BE2C (cell line): Measurements from ENCODE around the gene VPREB3.

Experiments
- DNase-seq: peaks from one replicate; pipeline ENCODE4 v3.0.0-alpha.2; 2020
- H3K27me3 ChIP-seq: fragments of 250-450 bp; sonication (Bioruptor Pico); 2 replicates; pipeline ENCODE4 v1.5.1; 2020; ENCODE audit warnings: mild to moderate bottlenecking
- H3K36me3 ChIP-seq: fragments of 250-450 bp; sonication (Bioruptor Pico); 2 replicates; pipeline ENCODE4 v1.5.1; 2020; ENCODE audit warnings: mild to moderate bottlenecking
- H3K4me1 ChIP-seq: fragments of 250-450 bp; sonication (Bioruptor Pico); 2 replicates; pipeline ENCODE4 v1.5.1; 2020
- H3K4me3 ChIP-seq: 2 replicates; pipeline ENCODE4 v1.5.1; 2011; ENCODE audit warnings: low read depth, low read length
- H3K9me3 ChIP-seq: fragments of 250-450 bp; sonication (Bioruptor Pico); 2 replicates; pipeline ENCODE4 v1.5.1; 2020
- CTCF ChIP-seq: IDR thresholded peaks from 2 replicates; pipeline ENCODE4 v1.5.1; 2012; ENCODE audit warnings: mild to moderate bottlenecking, low read depth, low read length

The VPREB3 gene

GRCh38 chr22:23713696-23714595, 40.3 kb downstream of the VPREB3 start:
- Histone ChIP-seq H3K27me3 (no peaks in the 10 kb centered on the region), H3K4me1 (no peaks in the 10 kb centered on the region), H3K9me3 (no peaks in the 10 kb centered on the region), H3K36me3 (peaks cover 28% of the 10 kb centered on the region), H3K4me3 (no peak overlapping the region)
- DNase-seq, result no peak
- no peak for TF ChIP-seq CTCF

GRCh38 chr22:23712256-23712655, 42.0 kb downstream of the VPREB3 start:
- no peak for DNase-seq
- no peaks in the 10 kb centered on the region for H3K27me3 ChIP-seq
- H3K4me1 ChIP-seq, result no peaks in the 10 kb centered on the region
- peaks cover 42% of the 10 kb centered on the region for H3K36me3 ChIP-seq
- TF ChIP-seq CTCF, result no peak
- no peak overlapping the region for H3K4me3 ChIP-seq
- H3K9me3 ChIP-seq, result no peaks in the 10 kb centered on the region

- Histone ChIP-seq H3K4me1 (no peaks in the 10 kb centered on the region), H3K27me3 (no peaks in the 10 kb centered on the region), H3K4me3 (no peak overlapping the region), H3K36me3 (peaks cover 65% of the 10 kb centered on the region), H3K9me3 (no peaks in the 10 kb centered on the region)
- TF ChIP-seq CTCF, result no peak
- DNase-seq, result no peak
Measured at GRCh38 chr22:23709107-23709506, 45.1 kb downstream of the VPREB3 start.

- Histone ChIP-seq H3K4me3 (no peak overlapping the region), H3K9me3 (no peaks in the 10 kb centered on the region), H3K4me1 (no peaks in the 10 kb centered on the region), H3K27me3 (no peaks in the 10 kb centered on the region), H3K36me3 (peaks cover 69% of the 10 kb centered on the region)
- no peak for TF ChIP-seq CTCF
- DNase-seq, result no peak
Measured at GRCh38 chr22:23708270-23708669, 46.0 kb downstream of the VPREB3 start.

GRCh38 chr22:23705358-23705757, 48.9 kb downstream of the VPREB3 start:
- Histone ChIP-seq H3K4me1 (no peaks in the 10 kb centered on the region), H3K9me3 (no peaks in the 10 kb centered on the region), H3K36me3 (peaks cover 78% of the 10 kb centered on the region), H3K4me3 (no peak overlapping the region), H3K27me3 (no peaks in the 10 kb centered on the region)
- TF ChIP-seq CTCF, result no peak
- no peak for DNase-seq

- peaks cover 80% of the 10 kb centered on the region for H3K36me3 ChIP-seq
- no peak for TF ChIP-seq CTCF
- H3K9me3 ChIP-seq, result no peaks in the 10 kb centered on the region
- H3K27me3 ChIP-seq, result no peaks in the 10 kb centered on the region
- DNase-seq, result no peak
- H3K4me3 ChIP-seq, result no peak overlapping the region
- H3K4me1 ChIP-seq, result no peaks in the 10 kb centered on the region
Measured at GRCh38 chr22:23704829-23705228, 49.4 kb downstream of the VPREB3 start.
